ENCODE data around the gene CLGN. TPM values are rescaled to one million over a fixed set of nuclear protein-coding genes. Genes with fewer than 3 reads are reported as not detected.

Gene CLGN
- 2.9 and 3.2 TPM in 2 replicates for total RNA-seq (2021)
- long read RNA-seq, partial matches to known transcripts = 30 of 41 reads
- long read RNA-seq, other reads (novel, unspliced or antisense) = 7 of 41 reads

- Histone ChIP-seq H3K79me2 (ENCODE audit: insufficient read depth, low read length) (no peaks in the 10 kb centered on the region), H4K91ac (ENCODE audit: insufficient read length, low read depth, low read length) (no peak within 1 kb of the TSS), H3K23ac (ENCODE audit: insufficient read length, low read depth, low read length) (no peak within 1 kb of the TSS), H3K18ac (ENCODE audit: insufficient read length, low read depth, low read length) (peak within 1 kb of the TSS; percentile 32), H4K8ac (replicated peaks; ENCODE audit: insufficient read length, low read depth, low read length) (no peak within 1 kb of the TSS), H3K27me3 (ENCODE audit: insufficient read depth, low read length) (no peaks in the 10 kb centered on the region), H2AFZ (ENCODE audit: low read length) (no peak within 1 kb of the TSS), H3K9ac (ENCODE audit: extremely low read depth, insufficient read length, low read length) (peak within 1 kb of the TSS; percentile 1), H3K27ac (ENCODE audit: insufficient read length, low read depth, low read length) (no peak within 1 kb of the TSS), H3T11ph (ENCODE audit: low read length) (no peak within 1 kb of the TSS), H3K79me1 (ENCODE audit: insufficient read depth, low read depth, low read length, poor library complexity, severe bottlenecking) (no peaks in the 10 kb centered on the region), H3K9me3 (ENCODE audit: control insufficient read depth, low read depth, low read length) (no peaks in the 10 kb centered on the region), H2BK5ac (ENCODE audit: insufficient read length, low read length) (no peak within 1 kb of the TSS), H3K14ac (ENCODE audit: insufficient read depth, low read length) (peak within 1 kb of the TSS; percentile 66; the same call in 1 of the 2 replicates), H3K23me2 (ENCODE audit: insufficient read length, low read depth, low read length, poor library complexity, severe bottlenecking) (peaks cover 7% of the 10 kb centered on the region), H2BK20ac (ENCODE audit: low read depth, low read length, poor library complexity, severe bottlenecking) (no peak within 1 kb of the TSS), H4K5ac (ENCODE audit: insufficient read length, low read depth, low read length) (no peak within 1 kb of the TSS), H2BK12ac (ENCODE audit: insufficient read length, low read depth, low read length) (no peak within 1 kb of the TSS), H3K4me1 (ENCODE audit: insufficient read depth, low read length) (no peaks in the 10 kb centered on the region), H4K20me1 (ENCODE audit: control insufficient read depth, insufficient read depth, insufficient read length) (no peaks in the 10 kb centered on the region), H2BK15ac (ENCODE audit: low read depth, low read length) (no peak within 1 kb of the TSS), H3K4ac (ENCODE audit: low read depth, low read length) (no peak within 1 kb of the TSS), H3K4me2 (ENCODE audit: insufficient read depth, insufficient read length, low read length) (peak within 1 kb of the TSS; percentile 48), H2BK120ac (ENCODE audit: low read depth, low read length, poor library complexity, severe bottlenecking) (no peak within 1 kb of the TSS), H2AK5ac (ENCODE audit: insufficient read length, low read length) (no peak within 1 kb of the TSS), H3K56ac (ENCODE audit: insufficient read length, low read depth, low read length) (no peak within 1 kb of the TSS)
- peak within 1 kb of the TSS in 1 of 3 experiments; percentile 76; a peak in 1 of 7 replicates for H3K27ac Mint-ChIP-seq
- H3K27me3 Mint-ChIP-seq (ENCODE audit: low read depth) = peaks cover 24% of the 10 kb centered on the region
- H3K9me3 Mint-ChIP-seq = no peaks in the 10 kb centered on the region
- peak within 1 kb of the TSS; percentile 76 to 88 for H3K4me3 Mint-ChIP-seq
- no CpG with 5 or more reads among the region's 73 CpGs for WGBS (ENCODE audit: extremely low coverage, insufficient read length, low lambda C conversion rate)
- peak; percentile 93 for DNase-seq
- no peaks in the 10 kb centered on the region for H3K36me3 Mint-ChIP-seq (ENCODE audit: insufficient read depth in 1 of 3, low read depth in 3 of 3)
- TF ChIP-seq CTCF (conservative IDR thresholded peaks at IDR 0.05) = peak; percentile 77
- H3K4me1 Mint-ChIP-seq = peaks cover 12 to 20% of the 10 kb centered on the region in 2 experiments
These were observed at the start of gene CLGN for GRCh38 chr4:140427106-140427918. TSS of gene CLGN (minus strand) at chr4:140427648. CDS start at chr4:140413078, 14,570 bp downstream.

Measured in H9 (cell line).